IPS DF 6.9 (cell line): Measurements from ENCODE around the gene CAPN9.

Source experiments
- DNase-seq: peaks from one replicate; pipeline ENCODE4 v3.0.0-alpha.2; 2013; ENCODE audit warnings: low read depth, low spot score
- H3K27ac ChIP-seq: one replicate; pipeline ENCODE4 v1.5.1; 2013; ENCODE audit warnings: low read length, control low read depth
- H3K27me3 ChIP-seq: 2 replicates; pipeline ENCODE4 v1.6.1; 2013; ENCODE audit warnings: mild to moderate bottlenecking, low read length; ENCODE audit not compliant: control insufficient read depth, insufficient read depth
- H3K36me3 ChIP-seq: 2 replicates; pipeline ENCODE4 v1.6.1; 2013; ENCODE audit warnings: low read length; ENCODE audit not compliant: control insufficient read depth, insufficient read depth
- H3K4me1 ChIP-seq: 2 replicates; pipeline ENCODE4 v1.6.1; 2013; ENCODE audit warnings: low read length; ENCODE audit not compliant: control insufficient read depth, insufficient read depth
- H3K4me3 ChIP-seq: 2 replicates; pipeline ENCODE4 v1.5.1; 2013; ENCODE audit warnings: mild to moderate bottlenecking, low read length
- H3K9me3 ChIP-seq: 2 replicates; pipeline ENCODE4 v1.6.1; 2013; ENCODE audit warnings: low read length, inconsistent platforms; ENCODE audit not compliant: control insufficient read depth, insufficient read depth
- WGBS: extraction: QIAGEN DNeasy Blood & Tissue Kit; methylation state at CpG from one replicate; pipeline ENCODE4 v1.1.7; 2013; ENCODE audit warnings: mixed read lengths, missing lambda C conversion rate; ENCODE audit not compliant: insufficient read length, insufficient coverage; 5-methylcytosine and 5-hydroxymethylcytosine counted together

CAPN9 gene

DNA sequence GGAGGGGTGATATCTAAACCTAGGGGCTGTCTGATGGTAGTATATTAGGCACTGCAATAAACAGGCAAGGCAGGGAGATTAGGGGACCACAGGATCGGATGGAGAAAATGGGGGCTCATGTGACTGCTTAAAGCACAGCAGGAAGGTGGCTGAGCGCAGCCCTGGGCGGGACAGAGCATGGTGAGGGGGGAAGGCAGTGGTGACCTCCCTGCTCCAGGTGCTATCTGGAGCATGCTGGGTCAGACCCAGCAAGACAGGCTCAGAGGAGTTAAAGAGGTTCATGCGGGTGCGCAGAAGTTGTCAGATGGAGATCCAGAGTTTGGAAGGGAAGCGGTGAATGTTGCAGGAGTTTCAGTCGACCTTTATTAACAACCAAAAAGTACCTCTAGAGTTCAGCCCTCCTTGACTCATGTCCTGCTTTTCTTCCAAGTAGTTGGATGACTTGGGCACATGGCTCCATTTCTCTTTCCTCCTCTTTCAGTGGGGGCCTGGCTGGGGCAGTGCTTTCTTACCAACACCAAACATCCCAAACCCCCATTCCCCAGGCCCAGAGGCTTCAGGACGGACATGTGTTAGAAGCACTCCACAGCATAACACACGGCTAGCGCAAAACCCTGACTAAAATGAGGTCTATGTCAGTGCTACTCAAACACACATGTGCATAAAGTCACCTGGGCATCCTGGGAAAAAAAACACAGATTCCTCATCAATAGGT, 41.5 kb downstream of the CAPN9 start:
- no peak for DNase-seq
- Histone ChIP-seq H3K4me1 (no peaks in the 10 kb centered on the region), H3K4me3 (no peak overlapping the region), H3K36me3 (no peaks in the 10 kb centered on the region), H3K9me3 (no peaks in the 10 kb centered on the region), H3K27me3 (peaks cover 4% of the 10 kb centered on the region; the same call in 1 of the 2 replicates), H3K27ac (no peak overlapping the region)
- WGBS: no CpG with 5 or more reads among the region's 10 CpGs

DNA sequence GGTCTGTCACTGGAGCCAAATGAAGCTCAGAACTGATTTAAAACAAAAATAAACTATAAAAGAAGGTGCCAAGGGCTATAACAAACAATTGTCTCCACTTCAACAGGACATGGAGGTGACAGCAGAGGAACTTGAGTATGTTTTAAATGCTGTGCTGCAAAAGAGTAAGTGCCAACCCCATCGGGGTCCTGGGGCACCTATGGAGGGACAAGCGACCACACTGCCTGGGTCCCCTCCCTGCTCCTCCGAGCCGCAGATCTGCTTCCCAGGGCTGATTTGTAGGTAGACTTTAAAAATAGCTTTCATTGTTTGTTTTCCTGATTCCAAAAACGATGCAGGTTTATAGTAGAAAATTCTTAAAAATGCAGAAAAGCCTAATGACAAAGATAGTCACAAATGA, 42.8 kb downstream of the CAPN9 start:
- peaks cover 4% of the 10 kb centered on the region; the same call in 1 of the 2 replicates for H3K27me3 ChIP-seq
- no peaks in the 10 kb centered on the region for H3K36me3 ChIP-seq
- H3K9me3 ChIP-seq: no peaks in the 10 kb centered on the region
- no peak for DNase-seq
- no peak overlapping the region for H3K4me3 ChIP-seq
- no CpG with 5 or more reads among the region's 5 CpGs for WGBS
- H3K4me1 ChIP-seq: 0 out of 2 replicates have a peak, but pooled peaks cover under 1% of the 10 kb centered on the region
- H3K27ac ChIP-seq: no peak overlapping the region

DNA sequence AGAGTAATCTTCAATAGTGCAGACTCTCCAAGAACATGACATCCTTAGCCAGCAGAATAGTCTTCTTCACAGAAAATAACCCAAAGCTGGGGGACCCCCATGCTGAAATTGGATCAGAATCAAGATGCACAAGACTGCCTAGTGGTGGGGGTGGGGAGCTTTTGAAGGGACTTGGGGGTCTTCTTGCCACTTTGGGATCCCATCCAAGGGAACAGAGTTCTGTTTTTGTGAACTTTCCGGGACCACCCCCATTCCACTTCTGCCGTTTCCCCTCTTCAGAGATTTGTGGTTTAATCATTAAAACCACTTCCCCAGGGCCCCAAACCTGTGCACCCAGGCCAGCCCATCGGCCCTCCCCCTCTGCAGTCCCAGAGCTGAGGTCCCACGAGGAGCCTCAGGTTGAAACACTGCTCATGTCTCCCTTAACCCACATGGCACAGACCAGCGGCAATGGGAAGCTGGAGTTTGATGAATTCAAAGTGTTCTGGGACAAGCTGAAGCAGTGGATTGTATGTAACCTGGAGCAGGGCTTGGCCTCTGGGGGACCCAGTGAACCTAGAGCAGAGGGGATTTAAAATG, 44.9 kb downstream of the CAPN9 start:
- no CpG with 5 or more reads among the region's 5 CpGs for WGBS
- H3K4me1 ChIP-seq: 0 out of 2 replicates have a peak, but pooled peaks cover 1% of the 10 kb centered on the region
- H3K9me3 ChIP-seq: no peaks in the 10 kb centered on the region
- no peak overlapping the region for H3K27ac ChIP-seq
- no peak overlapping the region for H3K4me3 ChIP-seq
- no peak for DNase-seq
- H3K27me3 ChIP-seq: no peaks in the 10 kb centered on the region; the same call in 1 of the 2 replicates
- H3K36me3 ChIP-seq: no peaks in the 10 kb centered on the region

DNA sequence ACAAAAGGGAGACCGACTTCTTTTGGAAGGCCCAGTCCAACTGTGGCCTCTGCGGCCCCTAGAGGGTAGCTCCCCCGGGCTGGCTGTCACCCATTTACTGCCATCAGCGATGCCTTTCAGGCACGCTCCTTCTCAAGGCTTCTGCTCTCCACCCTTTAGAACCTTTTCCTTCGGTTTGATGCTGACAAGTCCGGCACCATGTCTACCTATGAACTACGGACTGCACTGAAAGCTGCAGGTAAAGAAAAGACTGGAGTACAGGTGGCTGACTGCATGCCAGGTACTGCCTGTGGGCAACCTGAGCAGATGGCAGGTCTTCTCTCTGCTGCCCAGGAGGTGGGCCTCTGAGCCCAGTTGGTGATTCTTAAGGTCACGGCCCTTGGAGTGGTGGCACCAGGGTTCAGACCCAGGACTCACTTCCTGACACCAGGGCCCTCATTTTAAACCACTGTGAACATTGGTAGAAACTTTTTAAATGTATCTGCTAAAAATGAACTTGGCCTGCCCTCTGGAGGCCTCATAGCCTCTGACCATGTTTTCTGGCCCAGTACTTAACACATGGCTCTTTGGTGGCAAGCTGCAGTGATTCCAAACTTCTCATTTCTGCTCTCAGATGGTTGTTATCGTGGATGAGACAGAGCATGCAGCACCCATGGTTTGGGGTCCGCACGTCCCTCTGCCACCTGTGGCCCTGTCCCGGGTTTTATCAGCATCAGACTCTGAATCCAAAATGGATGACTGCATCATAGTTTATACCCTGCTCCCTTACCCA, 45.7 kb downstream of the CAPN9 start:
- Histone ChIP-seq H3K4me1 (0 out of 2 replicates have a peak, but pooled peaks cover 1% of the 10 kb centered on the region), H3K4me3 (no peak overlapping the region), H3K27ac (no peak overlapping the region), H3K27me3 (no peaks in the 10 kb centered on the region), H3K36me3 (no peaks in the 10 kb centered on the region), H3K9me3 (no peaks in the 10 kb centered on the region)
- DNase-seq: no peak
- WGBS: no CpG with 5 or more reads among the region's 13 CpGs

DNA sequence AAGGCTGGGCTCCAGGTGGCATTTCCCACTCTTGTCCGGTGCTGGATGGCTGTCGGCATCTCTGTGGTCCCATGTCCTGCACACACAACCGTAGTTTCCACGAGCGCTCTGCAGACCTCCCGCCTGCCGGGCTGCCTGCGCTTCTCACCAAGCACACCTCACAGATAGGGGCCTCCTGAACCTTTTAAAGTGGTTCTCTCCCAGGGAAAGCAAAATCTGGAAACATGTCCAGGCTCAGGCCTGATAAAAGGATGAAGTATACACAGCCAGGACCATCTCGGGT, 46.2 kb downstream of the CAPN9 start:
- Histone ChIP-seq H3K36me3 (no peaks in the 10 kb centered on the region), H3K27ac (no peak overlapping the region), H3K4me1 (0 out of 2 replicates have a peak, but pooled peaks cover 1% of the 10 kb centered on the region), H3K9me3 (no peaks in the 10 kb centered on the region), H3K27me3 (no peaks in the 10 kb centered on the region), H3K4me3 (no peak overlapping the region)
- WGBS: no CpG with 5 or more reads among the region's 9 CpGs
- DNase-seq: no peak

DNA sequence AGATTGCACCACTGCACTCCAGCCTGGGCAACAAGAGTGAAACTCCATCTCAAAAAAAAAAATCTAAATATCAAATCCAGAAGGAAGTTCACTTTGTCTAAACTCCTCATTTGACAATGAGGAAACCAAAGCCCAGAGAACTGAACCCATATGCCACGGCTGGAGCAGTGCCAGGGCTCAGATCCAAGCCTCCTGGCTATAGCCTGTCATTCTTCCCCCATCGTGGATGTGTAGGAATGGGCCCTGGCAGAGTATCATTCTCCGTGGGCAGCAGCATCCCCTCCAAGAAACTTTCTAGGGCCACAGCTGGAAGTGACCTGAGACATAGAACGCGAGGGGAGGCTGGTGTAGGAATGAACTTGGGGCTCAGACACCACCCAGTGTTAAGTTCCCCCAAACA, 47.2 kb downstream of the CAPN9 start:
- no CpG with 5 or more reads among the region's 5 CpGs for WGBS
- Histone ChIP-seq H3K4me1 (0 out of 2 replicates have a peak, but pooled peaks cover 1% of the 10 kb centered on the region), H3K9me3 (no peaks in the 10 kb centered on the region), H3K36me3 (no peaks in the 10 kb centered on the region), H3K27me3 (no peaks in the 10 kb centered on the region), H3K27ac (no peak overlapping the region), H3K4me3 (no peak overlapping the region)
- DNase-seq: no peak

DNA sequence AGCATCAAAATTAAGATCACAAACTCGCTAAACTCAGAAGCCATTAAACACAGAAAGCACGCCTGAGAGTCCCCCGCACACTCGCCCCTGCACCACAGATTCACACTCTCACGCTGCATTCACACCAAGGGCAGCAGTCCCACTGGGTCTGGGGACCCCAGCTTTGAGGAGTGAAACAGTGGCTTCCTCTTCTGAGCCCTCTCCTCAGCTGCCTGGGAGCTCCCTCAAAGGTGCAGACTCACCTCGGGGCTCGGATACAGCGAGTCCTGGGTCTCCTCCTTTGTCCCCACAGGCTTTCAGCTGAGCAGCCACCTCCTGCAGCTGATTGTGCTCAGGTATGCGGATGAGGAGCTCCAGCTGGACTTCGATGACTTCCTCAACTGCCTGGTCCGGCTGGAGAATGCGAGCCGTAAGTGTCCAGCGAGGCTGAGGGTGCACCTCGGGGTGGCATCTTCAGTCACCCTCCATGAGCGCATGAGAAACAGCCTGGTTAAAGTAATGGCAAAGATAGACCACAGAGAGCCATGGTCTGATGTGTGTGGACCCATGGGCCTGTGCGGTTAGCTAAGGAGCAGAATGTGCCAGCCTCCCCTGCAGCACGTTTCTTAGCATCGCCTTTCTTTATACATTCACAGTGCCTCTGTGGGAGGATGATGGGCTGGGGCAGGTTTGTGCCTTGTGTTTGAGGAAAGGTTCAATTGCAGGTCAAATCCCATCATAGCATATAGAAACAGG, 47.9 kb downstream of the CAPN9 start:
- Histone ChIP-seq H3K36me3 (no peaks in the 10 kb centered on the region), H3K4me3 (no peak overlapping the region; the same call in 1 of the 2 replicates), H3K9me3 (no peaks in the 10 kb centered on the region), H3K4me1 (0 out of 2 replicates have a peak, but pooled peaks cover 1% of the 10 kb centered on the region), H3K27ac (no peak overlapping the region), H3K27me3 (no peaks in the 10 kb centered on the region)
- no CpG with 5 or more reads among the region's 19 CpGs for WGBS
- no peak for DNase-seq

DNA sequence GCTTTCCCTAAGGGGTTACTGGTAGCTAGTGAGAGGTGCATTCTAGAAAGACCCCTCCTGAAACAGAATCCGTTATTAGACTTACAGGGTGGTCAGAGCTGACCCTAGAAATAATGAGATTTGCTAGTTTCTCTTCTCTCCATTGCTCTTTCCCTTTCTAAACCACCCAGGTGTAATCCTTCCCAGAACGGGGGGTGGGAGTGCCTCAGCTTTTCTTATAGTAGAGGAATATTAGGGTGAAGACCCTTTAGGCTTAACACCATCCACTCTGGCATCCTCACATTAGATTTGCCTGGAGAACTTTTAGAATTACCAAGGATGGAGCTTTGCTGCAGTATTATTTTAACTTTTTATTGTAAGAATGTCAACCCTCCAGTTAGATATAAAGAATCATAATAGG, 49.4 kb downstream of the CAPN9 start:
- H3K4me1 ChIP-seq: 0 out of 2 replicates have a peak, but pooled peaks cover 1% of the 10 kb centered on the region
- no CpG with 5 or more reads among the region's 2 CpGs for WGBS
- no peaks in the 10 kb centered on the region for H3K27me3 ChIP-seq
- no peak overlapping the region for H3K4me3 ChIP-seq
- H3K9me3 ChIP-seq: no peaks in the 10 kb centered on the region
- H3K27ac ChIP-seq: no peak overlapping the region
- DNase-seq: no peak
- H3K36me3 ChIP-seq: no peaks in the 10 kb centered on the region

DNA sequence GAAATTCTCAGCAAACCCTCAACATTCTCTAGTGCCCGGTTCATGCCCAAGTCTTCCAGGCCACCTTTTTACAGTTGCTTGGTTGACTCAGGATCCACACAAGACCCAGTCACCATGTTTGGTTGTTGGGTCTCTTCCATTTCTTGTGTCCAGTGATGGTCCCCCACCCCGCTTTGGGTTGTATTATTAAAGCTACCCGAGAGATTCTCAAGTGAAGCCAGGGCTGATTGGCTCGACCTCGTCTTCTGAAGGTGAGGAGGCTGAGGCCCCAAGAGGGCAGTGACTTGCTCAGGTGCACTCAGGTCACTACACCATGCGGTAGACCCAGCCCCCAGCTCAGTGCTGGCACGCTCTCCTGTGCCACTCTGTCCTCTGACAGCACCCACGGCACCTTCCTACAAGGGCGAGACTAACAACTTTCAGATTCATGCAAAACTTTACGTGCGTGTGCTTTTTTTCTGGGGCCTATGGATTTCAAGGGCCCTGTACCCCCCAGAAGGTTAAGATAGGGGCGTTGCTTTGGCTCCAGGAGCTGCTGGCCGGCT, 50.3 kb downstream of the CAPN9 start:
- Histone ChIP-seq H3K9me3 (no peaks in the 10 kb centered on the region), H3K4me1 (0 out of 2 replicates have a peak, but pooled peaks cover 1% of the 10 kb centered on the region), H3K36me3 (no peaks in the 10 kb centered on the region), H3K4me3 (no peak overlapping the region), H3K27me3 (no peaks in the 10 kb centered on the region), H3K27ac (no peak overlapping the region)
- WGBS: no CpG with 5 or more reads among the region's 13 CpGs
- no peak for DNase-seq

DNA sequence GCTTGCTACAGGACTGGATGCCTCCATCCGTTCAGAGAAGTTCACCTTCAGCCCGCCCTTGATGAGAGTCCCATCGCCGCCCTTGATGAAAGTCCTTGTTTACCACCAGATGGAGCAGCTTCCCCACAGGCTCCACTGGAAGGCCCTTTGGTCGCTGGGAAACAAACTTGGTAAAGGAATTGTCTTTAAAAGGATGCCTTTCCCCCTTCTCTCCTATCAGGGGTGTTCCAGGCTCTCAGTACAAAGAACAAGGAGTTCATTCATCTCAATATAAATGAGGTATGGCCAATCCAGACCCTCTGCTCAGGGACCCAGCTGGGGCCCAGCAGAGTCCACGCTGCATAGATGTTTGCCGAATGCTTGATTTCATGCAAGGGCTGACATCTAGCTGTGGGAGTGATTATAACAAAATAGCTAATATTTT, 50.8 kb downstream of the CAPN9 start:
- H3K36me3 ChIP-seq: no peaks in the 10 kb centered on the region
- 0 out of 2 replicates have a peak, but pooled peaks cover 1% of the 10 kb centered on the region for H3K4me1 ChIP-seq
- H3K27ac ChIP-seq: no peak overlapping the region
- H3K27me3 ChIP-seq: no peaks in the 10 kb centered on the region
- WGBS: no CpG with 5 or more reads among the region's 7 CpGs
- no peak for DNase-seq
- H3K9me3 ChIP-seq: no peaks in the 10 kb centered on the region
- no peak overlapping the region for H3K4me3 ChIP-seq
